ENCODE results near the gene KCNH4.

GRCh38 chr17:42167807-42168206 is 13.1 kb downstream of the KCNH4 start:
- TF ChIP-seq CTCF (IDR thresholded peaks at IDR 0.05) (no peak), POLR2A (IDR thresholded peaks at IDR 0.05) (no peak), POLR2AphosphoS5 (IDR thresholded peaks at IDR 0.05) (no peak)
